ENCODE results near the gene BAMBI.

The BAMBI gene

GRCh38 chr10:28676326-28676967 lies 874 bp upstream of the BAMBI start:
- DNase-seq (ENCODE audit: low read depth), result peak; percentile 1

GRCh38 chr10:28677888-28678686 lies 766 bp downstream of the BAMBI start:
- peak; percentile 5 for DNase-seq (ENCODE audit: low read depth)

GRCh38 chr10:28678687-28679457 lies 1.6 kb downstream of the BAMBI start:
- no peak for DNase-seq (ENCODE audit: low read depth)

- DNase-seq (ENCODE audit: low read depth), result no peak
These were observed 2.4 kb downstream of the BAMBI start for GRCh38 chr10:28679581-28680357.

- DNase-seq (ENCODE audit: low read depth), result no peak
These were observed 3.0 kb downstream of the BAMBI start for GRCh38 chr10:28680358-28680752.

GRCh38 chr10:28681291-28681763 lies 4.0 kb downstream of the BAMBI start:
- no peak for DNase-seq (ENCODE audit: low read depth)

GRCh38 chr10:28681928-28682750 lies 4.8 kb downstream of the BAMBI start:
- DNase-seq (ENCODE audit: low read depth), result no peak

GRCh38 chr10:28684157-28684985 lies 7.0 kb downstream of the BAMBI start:
- DNase-seq (ENCODE audit: low read depth), result no peak

GRCh38 chr10:28684986-28685580 lies 7.8 kb downstream of the BAMBI start:
- no peak for DNase-seq (ENCODE audit: low read depth)

- DNase-seq (ENCODE audit: low read depth), result no peak
These were observed 8.4 kb downstream of the BAMBI start for GRCh38 chr10:28685717-28686116.

- no peak for DNase-seq (ENCODE audit: low read depth)
These were observed 9.7 kb downstream of the BAMBI start for GRCh38 chr10:28686835-28687682.

- DNase-seq (ENCODE audit: low read depth), result no peak
These were observed 10.3 kb downstream of the BAMBI start for GRCh38 chr10:28687683-28688001.

GRCh38 chr10:28690545-28690944 lies 13.2 kb downstream of the BAMBI start:
- DNase-seq (ENCODE audit: low read depth), result no peak

GRCh38 chr10:28691187-28691694 lies 13.9 kb downstream of the BAMBI start:
- no peak for DNase-seq (ENCODE audit: low read depth)

GRCh38 chr10:28692050-28692449 lies 14.7 kb downstream of the BAMBI start:
- DNase-seq (ENCODE audit: low read depth), result no peak

GRCh38 chr10:28694530-28694929 lies 17.2 kb downstream of the BAMBI start:
- no peak for DNase-seq (ENCODE audit: low read depth)

- DNase-seq (ENCODE audit: low read depth), result no peak
These were observed 20.8 kb downstream of the BAMBI start for GRCh38 chr10:28698075-28698474.

- no peak for DNase-seq (ENCODE audit: low read depth)
These were observed 27.3 kb downstream of the BAMBI start for GRCh38 chr10:28704464-28705161.
